Ascending aorta (tissue), 2 donors: ENCODE results near the gene ATG14. TPM values are rescaled to one million over a fixed set of nuclear protein-coding genes. Genes with fewer than 3 reads are reported as not detected.

Source experiments
- DNase-seq, 2 donors: peaks; one replicate each; pipeline ENCODE4 v3.0.0-alpha.2; 2019; ENCODE audit warnings: low spot score in 2 of 2
- H3K27ac ChIP-seq, 2 donors: fragments of 200-600 bp; sonication (generic); one replicate each; pipeline ENCODE4 v1.5.1; 2016 to 2017; ENCODE audit warnings: mild to moderate bottlenecking in 1 of 2
- H3K27me3 ChIP-seq: fragments of 200-600 bp; sonication (generic); one replicate; pipeline ENCODE4 v1.5.1; 2017
- H3K36me3 ChIP-seq, 2 donors: fragments of 200-600 bp; sonication (generic); one replicate each; pipeline ENCODE4 v1.5.1; 2016
- H3K4me1 ChIP-seq, 2 donors: fragments of 200-600 bp; sonication (generic); one replicate each; pipeline ENCODE4 v1.5.1; 2016 to 2017; ENCODE audit warnings: mild to moderate bottlenecking in 1 of 2
- H3K4me3 ChIP-seq, 2 donors: fragments of 200-600 bp; sonication (generic); one replicate each; pipeline ENCODE4 v1.5.1; 2016 to 2017; ENCODE audit warnings: mild to moderate bottlenecking in 1 of 2
- H3K9me3 ChIP-seq, 2 donors: fragments of 200-600 bp; sonication (generic); one replicate each; pipeline ENCODE4 v1.5.1; 2016
- CTCF ChIP-seq, 3 experiments: fragments of 200-600 bp in 2 of 3; fragments of 450-650 bp in 1 of 3; sonication (generic) in 2 of 3; IDR thresholded peaks; one replicate each; pipeline ENCODE4 v1.5.1; 2016 to 2019; ENCODE audit warnings: antibody characterized with exemption in 3 of 3, mild to moderate bottlenecking in 1 of 3, moderate library complexity in 1 of 3
- intact Hi-C: fragments of 100-400 bp; cut with DNase I; formaldehyde crosslinking; loops from one replicate; pipeline ENCODE4 v1.15.1; 2023
- total RNA-seq: library from RNA; depleted of rRNA; stranded (reverse); fragments of >200 nt; gene quantifications from one replicate; pipeline ENCODE4 v1.1.0, GENCODE V29; 2016

ATG14 gene
- total RNA-seq, 1 donor from 2014 or later: 8.4 TPM

DNA sequence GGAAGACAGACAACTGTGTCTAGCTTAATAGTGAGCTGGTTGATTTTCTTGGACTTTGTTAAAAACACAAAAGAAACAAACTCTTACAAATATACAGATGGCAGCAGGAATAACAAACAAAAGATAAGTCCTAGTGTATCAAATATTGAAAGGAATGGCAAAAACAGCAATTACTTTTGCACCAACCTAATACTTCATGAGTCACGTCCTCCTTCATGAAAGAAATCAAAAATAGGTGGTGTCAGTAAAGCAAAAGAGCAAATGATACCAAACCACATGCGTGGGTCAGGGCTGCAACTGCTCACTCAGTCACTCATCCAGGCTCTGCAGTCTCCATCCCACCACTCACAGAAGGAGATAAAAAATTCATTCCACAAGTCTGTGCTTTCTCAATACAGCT, 11.8 kb downstream of the ATG14 start:
- intact Hi-C loops: loop anchor here (1.0 to 2.0 kb wide), 2 partner anchors 11 to 15 kb away; partner anchors contain the start of gene ATG14
- peaks cover 4 to 26% of the 10 kb centered on the region in 2 donors for H3K4me1 ChIP-seq
- peak overlapping the region; percentile 35 to 84 for H3K27ac ChIP-seq
- no peak for DNase-seq
- H3K27me3 ChIP-seq: no peaks in the 10 kb centered on the region
- no peak overlapping the region for H3K4me3 ChIP-seq
- no peaks in the 10 kb centered on the region for H3K9me3 ChIP-seq
- peaks cover 0 to 6% of the 10 kb centered on the region in 2 donors for H3K36me3 ChIP-seq
- TF ChIP-seq CTCF (IDR thresholded peaks at IDR 0.05): no peak

GRCh38 chr14:55399183-55399582, 12.4 kb downstream of the ATG14 start:
- DNase-seq: no peak
- no peak overlapping the region for H3K4me3 ChIP-seq
- intact Hi-C loops: loop anchor here (1.0 to 2.0 kb wide), 2 partner anchors 12 to 14 kb away; partner anchors contain the start of gene ATG14
- no peak for TF ChIP-seq CTCF (IDR thresholded peaks at IDR 0.05)
- H3K4me1 ChIP-seq: peaks cover 4 to 26% of the 10 kb centered on the region in 2 donors
- no peaks in the 10 kb centered on the region for H3K27me3 ChIP-seq
- peak overlapping the region; percentile 35 to 84 for H3K27ac ChIP-seq
- peaks cover 3 to 7% of the 10 kb centered on the region in 2 donors for H3K36me3 ChIP-seq
- no peaks in the 10 kb centered on the region for H3K9me3 ChIP-seq

DNA sequence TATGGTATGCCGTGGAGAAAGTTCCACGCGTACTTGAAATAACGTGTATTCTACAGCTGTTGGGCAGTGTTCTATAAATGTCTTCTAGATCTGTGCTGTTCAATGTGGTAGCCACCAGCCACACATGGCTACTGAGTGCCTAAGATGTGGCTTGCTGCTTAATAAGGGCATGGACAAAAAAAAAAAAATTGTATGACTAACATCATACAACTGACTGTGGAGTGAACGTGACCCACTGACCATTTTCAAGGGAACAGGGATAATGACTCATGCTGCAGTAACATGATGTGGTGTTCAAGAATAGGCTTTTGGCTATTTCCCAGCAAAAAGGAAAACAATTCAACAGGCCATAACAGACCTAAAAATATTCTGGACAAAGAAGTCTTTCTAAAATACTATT, 13.0 kb downstream of the ATG14 start:
- Histone ChIP-seq H3K36me3 (peaks cover 4 to 7% of the 10 kb centered on the region in 2 donors), H3K27ac (peak overlapping the region; percentile 44 to 84), H3K27me3 (no peaks in the 10 kb centered on the region), H3K4me1 (peaks cover 4 to 26% of the 10 kb centered on the region in 2 donors), H3K4me3 (no peak overlapping the region), H3K9me3 (no peaks in the 10 kb centered on the region)
- TF ChIP-seq CTCF (IDR thresholded peaks at IDR 0.05): no peak
- intact Hi-C loops: loop anchor here (1.0 to 2.0 kb wide), 2 partner anchors 13 to 14 kb away; partner anchors contain the start of gene ATG14
- DNase-seq: peak; percentile 28 to 82

GRCh38 chr14:55389330-55389729, 22.3 kb downstream of the ATG14 start:
- no peak for DNase-seq
- Histone ChIP-seq H3K27ac (peak overlapping the region in 1 of 2 donors; percentile 10), H3K27me3 (no peaks in the 10 kb centered on the region), H3K36me3 (peaks cover 32 to 49% of the 10 kb centered on the region in 2 donors), H3K9me3 (no peaks in the 10 kb centered on the region), H3K4me3 (no peak overlapping the region), H3K4me1 (peaks cover 4% of the 10 kb centered on the region in 2 donors)
- no peak for TF ChIP-seq CTCF (IDR thresholded peaks at IDR 0.05)
- intact Hi-C loops: loop anchor here (10.0 kb wide), 1 partner anchor 1435 kb away; the partner anchor contains the start of gene BMP4

DNA sequence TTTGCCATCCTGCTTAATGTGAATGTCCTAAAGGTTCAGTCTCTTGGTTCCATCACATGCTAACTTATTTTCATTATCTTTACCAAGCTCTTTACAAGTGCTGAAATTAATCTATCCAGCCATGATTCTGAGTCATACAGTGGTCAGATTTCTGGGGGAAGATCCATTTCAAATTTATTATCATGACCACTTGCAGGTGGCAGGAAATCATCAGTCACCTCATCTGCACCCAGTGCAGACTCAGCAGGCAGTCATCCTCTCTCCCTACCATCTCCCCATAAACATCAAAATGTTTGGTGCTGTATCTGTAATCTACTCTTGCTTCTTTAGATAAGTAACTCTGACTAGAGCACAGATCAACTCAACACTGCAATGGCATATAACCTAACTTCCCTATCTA, 23.5 kb downstream of the ATG14 start:
- intact Hi-C loops: loop anchor here (10.0 kb wide), 1 partner anchor 1433 kb away; the partner anchor contains the start of gene BMP4
- no peak for TF ChIP-seq CTCF (IDR thresholded peaks at IDR 0.05)
- peaks cover 29 to 49% of the 10 kb centered on the region in 2 donors for H3K36me3 ChIP-seq

More for the DNA sequence above, 23.5 kb downstream of the ATG14 start:
- DNase-seq: no peak
- Histone ChIP-seq H3K4me1 (peaks cover 11% of the 10 kb centered on the region in 2 donors), H3K27me3 (no peaks in the 10 kb centered on the region), H3K27ac (no peak overlapping the region), H3K9me3 (no peaks in the 10 kb centered on the region), H3K4me3 (no peak overlapping the region)
